IMR-90 (cell line): ENCODE results near the gene NDUFS3. TPM values are rescaled to one million over a fixed set of nuclear protein-coding genes. Genes with fewer than 3 reads are reported as not detected.

Experiments used
- ATAC-seq: fragments of 200-7000 bp; cut with Tn5 transposase; 2 replicates; pipeline ENCODE4 v1.9.1; 2020; ENCODE audit warnings: low read depth, mild to moderate bottlenecking, moderate library complexity
- BruUV-seq: library from RNA; stranded (reverse); fragments of 400-500 nt; replicated peaks from 2 replicates; lab custom pipeline; 2021; lab: Mats Ljungman, UMichigan
- CTCF ChIA-PET: fragments of 300-600 bp; formaldehyde crosslinking; extraction: SDS; loops from one replicate; lab custom pipeline; 2021; ENCODE audit warnings: antibody characterized with exemption; lab: Yijun Ruan, JAX
- POLR2A ChIA-PET: fragments of 300-600 bp; sonication (Branson Sonifier 250); formaldehyde crosslinking; loops from one replicate; lab custom pipeline; 2022; ENCODE audit warnings: antibody characterized with exemption; ENCODE audit not compliant: unreplicated experiment; lab: Charles Lee
- DNase-seq: peaks from one replicate; pipeline ENCODE4 v3.0.0; 2013
- H2AFZ ChIP-seq: replicated peaks from 2 replicates; pipeline ENCODE3; 2013; ENCODE audit warnings: low read length, mild to moderate bottlenecking; ENCODE audit not compliant: poor library complexity
- H2AK5ac ChIP-seq: 2 replicates; pipeline ENCODE4 v1.6.1; 2013; ENCODE audit warnings: low read depth, low read length, inconsistent platforms
- H2AK9ac ChIP-seq: replicated peaks from 2 replicates; pipeline ENCODE3; 2013; ENCODE audit warnings: mild to moderate bottlenecking, low read depth, low read length, moderate library complexity; ENCODE audit not compliant: poor library complexity
- H2BK120ac ChIP-seq: 2 replicates; pipeline ENCODE4 v1.6.1; 2013; ENCODE audit warnings: low read depth, low read length, inconsistent platforms
- H2BK15ac ChIP-seq: 3 replicates; pipeline ENCODE4 v1.6.1; 2013; ENCODE audit warnings: low read depth, low read length, inconsistent platforms
- H2BK20ac ChIP-seq: 2 replicates; pipeline ENCODE4 v1.6.1; 2013; ENCODE audit warnings: low read depth, mild to moderate bottlenecking, inconsistent platforms, low read length, moderate library complexity
- H2BK5ac ChIP-seq: 2 replicates; pipeline ENCODE4 v1.6.1; 2013; ENCODE audit warnings: mild to moderate bottlenecking, low read depth, low read length, inconsistent platforms; ENCODE audit not compliant: poor library complexity, severe bottlenecking
- H3K14ac ChIP-seq: replicated peaks from 2 replicates; pipeline ENCODE4 v1.6.1; 2013; ENCODE audit warnings: low read depth, low read length, inconsistent platforms
- H3K18ac ChIP-seq: 2 replicates; pipeline ENCODE4 v1.6.1; 2013; ENCODE audit warnings: low read depth, low read length, control low read depth
- H3K23ac ChIP-seq: 2 replicates; pipeline ENCODE4 v1.6.1; 2013; ENCODE audit warnings: low read depth, low read length, inconsistent platforms
- H3K27ac ChIP-seq: 2 replicates; pipeline ENCODE4 v1.5.1; 2013; ENCODE audit warnings: mild to moderate bottlenecking, control low read depth, low read length; ENCODE audit not compliant: insufficient read depth
- H3K27me3 ChIP-seq: 2 replicates; pipeline ENCODE4 v1.6.1; 2013; ENCODE audit warnings: low read length; ENCODE audit not compliant: control insufficient read depth, insufficient read depth
- H3K36me3 ChIP-seq: 2 replicates; pipeline ENCODE4 v1.6.1; 2013; ENCODE audit warnings: low read length, mixed read lengths; ENCODE audit not compliant: control insufficient read depth, insufficient read depth
- H3K4ac ChIP-seq: 2 replicates; pipeline ENCODE4 v1.6.1; 2013; ENCODE audit warnings: low read depth, low read length, inconsistent platforms
- H3K4me1 ChIP-seq: 2 replicates; pipeline ENCODE4 v1.6.1; 2013; ENCODE audit warnings: low read length, mixed read lengths; ENCODE audit not compliant: control insufficient read depth, insufficient read depth
- H3K4me2 ChIP-seq: 2 replicates; pipeline ENCODE4 v1.6.1; 2013; ENCODE audit warnings: low read depth, mild to moderate bottlenecking, control low read depth, low read length, moderate library complexity
- H3K4me3 ChIP-seq: 2 replicates; pipeline ENCODE4 v1.5.1; 2013; ENCODE audit warnings: low read depth, mild to moderate bottlenecking, control low read depth, low read length, moderate library complexity; ENCODE audit not compliant: insufficient read depth
- H3K56ac ChIP-seq: 2 replicates; pipeline ENCODE4 v1.6.1; 2013; ENCODE audit warnings: low read length, inconsistent platforms; ENCODE audit not compliant: insufficient read depth; ENCODE audit errors: extremely low read depth
- H3K79me1 ChIP-seq, 2 experiments: 2 replicates each; pipeline ENCODE4 v1.6.1; 2013; ENCODE audit warnings: low read length in 2 of 2, inconsistent platforms in 1 of 2, low read depth in 1 of 2
- H3K9ac ChIP-seq: 2 replicates; pipeline ENCODE4 v1.6.1; 2013; ENCODE audit warnings: low read depth, low read length, control low read depth
- H3K9me1 ChIP-seq: 2 replicates; pipeline ENCODE4 v1.6.1; 2013; ENCODE audit warnings: low read length, inconsistent platforms; ENCODE audit not compliant: insufficient read depth
- H3K9me3 ChIP-seq: 2 replicates; pipeline ENCODE4 v1.6.1; 2013; ENCODE audit warnings: low read length; ENCODE audit not compliant: control insufficient read depth, insufficient read depth
- H4K20me1 ChIP-seq: 2 replicates; pipeline ENCODE4 v1.6.1; 2013; ENCODE audit warnings: low read length, inconsistent platforms; ENCODE audit not compliant: insufficient read depth
- H4K5ac ChIP-seq: 2 replicates; pipeline ENCODE4 v1.6.1; 2013; ENCODE audit warnings: mild to moderate bottlenecking, low read depth, low read length, control low read depth
- H4K8ac ChIP-seq, 2 experiments: 2 replicates each; pipeline ENCODE4 v1.6.1; 2013; ENCODE audit warnings: low read depth in 2 of 2, low read length in 2 of 2, control low read depth in 1 of 2, inconsistent platforms in 1 of 2
- H4K91ac ChIP-seq: 2 replicates; pipeline ENCODE4 v1.6.1; 2013; ENCODE audit warnings: low read depth, low read length, inconsistent platforms; ENCODE audit not compliant: insufficient read depth
- BHLHE40 ChIP-seq: fragments of 150-350 bp; IDR thresholded peaks from 2 replicates; pipeline ENCODE4 v1.6.1; 2016; ENCODE audit warnings: mild to moderate bottlenecking, low read depth, low read length
- CEBPB ChIP-seq: IDR thresholded peaks from 2 replicates; pipeline ENCODE4 v1.6.1; 2012; ENCODE audit warnings: low read depth, low read length, improper control_type of control experiment
- CHD1 ChIP-seq: IDR thresholded peaks from 2 replicates; pipeline ENCODE4 v1.6.1; 2012; ENCODE audit warnings: low read depth, low read length, improper control_type of control experiment
- MAZ ChIP-seq: IDR thresholded peaks from 2 replicates; pipeline ENCODE4 v1.6.1; 2012; ENCODE audit warnings: low read depth, mild to moderate bottlenecking, low read length, improper control_type of control experiment, moderate library complexity, borderline replicate concordance
- MXI1 ChIP-seq: IDR thresholded peaks from 2 replicates; pipeline ENCODE4 v1.6.1; 2012; ENCODE audit warnings: low read depth, mild to moderate bottlenecking, low read length, moderate library complexity, borderline replicate concordance
- NFE2L2 ChIP-seq: fragments of 150-350 bp; IDR thresholded peaks from 2 replicates; pipeline ENCODE4 v1.6.1; 2016; ENCODE audit warnings: low read depth, mild to moderate bottlenecking, low read length
- POLR2A ChIP-seq: IDR thresholded peaks from 2 replicates; pipeline ENCODE4 v1.6.1; 2012; ENCODE audit warnings: mild to moderate bottlenecking, low read depth, low read length
- RAD21 ChIP-seq: IDR thresholded peaks from 2 replicates; pipeline ENCODE4 v1.6.1; 2012; ENCODE audit warnings: low read length, improper control_type of control experiment
- RCOR1 ChIP-seq: IDR thresholded peaks from 2 replicates; pipeline ENCODE4 v1.6.1; 2012; ENCODE audit warnings: mild to moderate bottlenecking, low read length, improper control_type of control experiment; ENCODE audit not compliant: insufficient replicate concordance
- SMC3 ChIP-seq: fragments of 150-350 bp; IDR thresholded peaks from 2 replicates; pipeline ENCODE4 v1.6.1; 2016; ENCODE audit warnings: low read depth, mild to moderate bottlenecking, antibody characterized with exemption, low read length, moderate library complexity
- WGBS, 2 experiments: methylation state at CpG; one replicate each; pipeline versions ENCODE4 v1.1.5 to v1.1.7; 2013; ENCODE audit warnings: missing lambda C conversion rate in 2 of 2; ENCODE audit not compliant: insufficient read length in 1 of 2; ENCODE audit errors: extremely low coverage in 2 of 2; 5-methylcytosine and 5-hydroxymethylcytosine counted together
- dilution Hi-C: fragments of 300-500 bp; cut with HindIII; formaldehyde crosslinking; loops from one replicate; pipeline ENCODE4 v1.14.3; 2018; ENCODE audit warnings: low sequenced_read_pairs; ENCODE audit not compliant: unreplicated experiment
- in situ Hi-C: fragments of 300-500 bp; cut with MboI; formaldehyde crosslinking; loops from 3 replicates; pipeline ENCODE4 v1.14.3; 2019; ENCODE audit warnings: low sequenced_read_pairs, inconsistent platforms, mixed read lengths
- intact Hi-C: fragments of 100-400 bp; cut with micrococcal nuclease; formaldehyde crosslinking; loops from 2 replicates; pipeline ENCODE4 v1.10.0; 2022
- polyA plus RNA-seq, 3 experiments: library from polyadenylated mRNA; depleted of rRNA; stranded (reverse); fragments of >200 nt; gene quantifications; 2 replicates each; pipeline ENCODE4 v1.2.3, GENCODE V29; 2012; ENCODE audit warnings: low replicate concordance in 1 of 3
- total RNA-seq: library from RNA; depleted of rRNA; stranded (reverse); fragments of >200 nt; gene quantifications from 2 replicates; pipeline ENCODE4 v1.2.3, GENCODE V29; 2012
- TF ChIP-seq, protein P1 (sequence below): fragments of 150-350 bp; IDR thresholded peaks from 2 replicates; pipeline ENCODE4 v1.6.1; 2016; ENCODE audit warnings: low read depth, mild to moderate bottlenecking, low read length, moderate library complexity, borderline replicate concordance
- TF ChIP-seq, protein P2 (sequence below): conservative IDR thresholded peaks from 2 replicates; pipeline ENCODE4 v1.5.1; 2012; ENCODE audit warnings: mild to moderate bottlenecking, low read depth, low read length, improper control_type of control experiment
- TF ChIP-seq, protein P3 (sequence below): fragments of 150-350 bp; IDR thresholded peaks from 2 replicates; pipeline ENCODE4 v1.6.1; 2017; ENCODE audit warnings: mild to moderate bottlenecking, antibody characterized with exemption, low read length, low read depth

NDUFS3 gene
- total and polyA plus RNA-seq, 2 of the 4 experiments (the other 2 are of a cell fraction), result 77.1 to 108 TPM

DNA sequence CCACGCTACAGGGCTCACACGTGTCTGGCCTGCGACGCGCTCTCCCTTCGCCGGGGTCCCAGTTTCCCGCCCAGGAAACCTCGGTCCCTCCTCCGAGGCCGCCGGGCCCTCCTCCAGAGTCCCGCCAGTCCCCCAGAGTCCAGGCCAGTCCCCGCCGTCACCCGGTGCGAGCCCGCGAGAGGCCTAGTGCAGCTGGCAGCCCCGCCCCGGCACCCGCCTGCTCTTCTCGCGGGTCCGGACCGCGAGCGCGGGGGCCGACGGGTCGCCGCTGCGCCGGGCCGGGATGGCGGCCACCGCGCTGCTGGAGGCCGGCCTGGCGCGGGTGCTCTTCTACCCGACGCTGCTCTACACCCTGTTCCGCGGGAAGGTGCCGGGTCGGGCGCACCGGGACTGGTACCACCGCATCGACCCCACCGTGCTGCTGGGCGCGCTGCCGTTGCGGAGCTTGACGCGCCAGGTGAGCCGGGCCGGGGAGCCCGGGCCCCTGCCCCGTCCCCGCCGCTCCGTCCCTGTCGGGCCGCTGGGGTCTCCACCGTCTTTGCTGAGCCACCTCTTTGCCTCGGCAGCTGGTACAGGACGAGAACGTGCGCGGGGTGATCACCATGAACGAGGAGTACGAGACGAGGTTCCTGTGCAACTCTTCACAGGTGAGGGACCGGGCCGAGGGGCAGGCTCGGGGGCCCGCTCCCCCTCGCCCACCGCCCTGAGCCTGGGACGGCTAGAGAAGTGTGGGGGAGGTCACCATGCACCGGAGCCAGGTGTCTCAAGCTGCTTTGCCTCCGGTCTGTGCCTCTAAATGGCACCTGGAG, 13.3 kb upstream of the NDUFS3 start, which contains the start of gene PTPMT1:
PTPMT1 (plus strand) TSS at position 260 of the 809 bp plus-strand sequence; CDS start at position 284, 24 bp downstream.
- Histone ChIP-seq H3K27ac (peak within 1 kb of the TSS; percentile 88), H3K56ac (peak within 1 kb of the TSS; percentile 71), H2BK15ac (peak within 1 kb of the TSS; percentile 57; the same call in 1 of the 3 replicates), H3K4me3 (peak within 1 kb of the TSS; percentile 95), H2BK20ac (no peak within 1 kb of the TSS), H3K14ac (peak within 1 kb of the TSS; percentile 94), H2BK5ac (peak within 1 kb of the TSS; percentile 85), H3K9me3 (no peaks in the 10 kb centered on the region), H3K4ac (peak within 1 kb of the TSS; percentile 90), H3K36me3 (peaks cover 10% of the 10 kb centered on the region), H2AFZ (peak within 1 kb of the TSS; percentile 99), H4K8ac (peak within 1 kb of the TSS; percentile 97 to 100), H3K9ac (peak within 1 kb of the TSS; percentile 96), H3K27me3 (no peaks in the 10 kb centered on the region), H4K5ac (peak within 1 kb of the TSS; percentile 94), H3K9me1 (peaks cover 3% of the 10 kb centered on the region; the same call in 1 of the 2 replicates), H3K18ac (peak within 1 kb of the TSS; percentile 67), H3K79me1 (peaks cover 28 to 50% of the 10 kb centered on the region in 2 experiments), H2AK5ac (peak within 1 kb of the TSS; percentile 93), H2BK120ac (peak within 1 kb of the TSS; percentile 70; the same call in 1 of the 2 replicates), H2AK9ac (peak within 1 kb of the TSS; percentile 99), H3K4me1 (peaks cover 4% of the 10 kb centered on the region), H4K91ac (peak within 1 kb of the TSS; percentile 75), H4K20me1 (no peaks in the 10 kb centered on the region), H3K4me2 (peak within 1 kb of the TSS; percentile 90), H3K23ac (peak within 1 kb of the TSS; percentile 95)
- CTCF ChIA-PET, result interaction anchor here (1.5 kb wide), 1 partner anchor 12 kb away, joined by 4 read pairs; no protein-coding TSS in a partner anchor
- WGBS, 2 experiments, result 0% methylated on average over 56 of the region's 86 CpGs; no CpG with 5 or more reads in 1 of the 2 experiments
- ATAC-seq (peak; percentile 99), DNase-seq (peak; percentile 61)
- intact Hi-C loops (no loop called here), dilution Hi-C loops (no loop called here), in situ Hi-C loops (no loop called here)
- BruUV-seq, result no TSS peak
- POLR2A ChIA-PET, result interaction anchor here (0.6 to 1.1 kb wide), 2 partner anchors 13 to 37 kb away, joined by 3 read pairs; no protein-coding TSS in a partner anchor
- TF ChIP-seq POLR2A, result peak; percentile 87
- TF ChIP-seq, protein P1, sequence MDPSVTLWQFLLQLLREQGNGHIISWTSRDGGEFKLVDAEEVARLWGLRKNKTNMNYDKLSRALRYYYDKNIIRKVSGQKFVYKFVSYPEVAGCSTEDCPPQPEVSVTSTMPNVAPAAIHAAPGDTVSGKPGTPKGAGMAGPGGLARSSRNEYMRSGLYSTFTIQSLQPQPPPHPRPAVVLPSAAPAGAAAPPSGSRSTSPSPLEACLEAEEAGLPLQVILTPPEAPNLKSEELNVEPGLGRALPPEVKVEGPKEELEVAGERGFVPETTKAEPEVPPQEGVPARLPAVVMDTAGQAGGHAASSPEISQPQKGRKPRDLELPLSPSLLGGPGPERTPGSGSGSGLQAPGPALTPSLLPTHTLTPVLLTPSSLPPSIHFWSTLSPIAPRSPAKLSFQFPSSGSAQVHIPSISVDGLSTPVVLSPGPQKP, result no peak
- TF ChIP-seq, protein P2, sequence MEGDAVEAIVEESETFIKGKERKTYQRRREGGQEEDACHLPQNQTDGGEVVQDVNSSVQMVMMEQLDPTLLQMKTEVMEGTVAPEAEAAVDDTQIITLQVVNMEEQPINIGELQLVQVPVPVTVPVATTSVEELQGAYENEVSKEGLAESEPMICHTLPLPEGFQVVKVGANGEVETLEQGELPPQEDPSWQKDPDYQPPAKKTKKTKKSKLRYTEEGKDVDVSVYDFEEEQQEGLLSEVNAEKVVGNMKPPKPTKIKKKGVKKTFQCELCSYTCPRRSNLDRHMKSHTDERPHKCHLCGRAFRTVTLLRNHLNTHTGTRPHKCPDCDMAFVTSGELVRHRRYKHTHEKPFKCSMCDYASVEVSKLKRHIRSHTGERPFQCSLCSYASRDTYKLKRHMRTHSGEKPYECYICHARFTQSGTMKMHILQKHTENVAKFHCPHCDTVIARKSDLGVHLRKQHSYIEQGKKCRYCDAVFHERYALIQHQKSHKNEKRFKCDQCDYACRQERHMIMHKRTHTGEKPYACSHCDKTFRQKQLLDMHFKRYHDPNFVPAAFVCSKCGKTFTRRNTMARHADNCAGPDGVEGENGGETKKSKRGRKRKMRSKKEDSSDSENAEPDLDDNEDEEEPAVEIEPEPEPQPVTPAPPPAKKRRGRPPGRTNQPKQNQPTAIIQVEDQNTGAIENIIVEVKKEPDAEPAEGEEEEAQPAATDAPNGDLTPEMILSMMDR, result no peak
- no peak for TF ChIP-seq RCOR1
- peak; percentile 32; the same call in 1 of the 2 replicates for TF ChIP-seq BHLHE40
- TF ChIP-seq CEBPB, result no peak
- no peak for TF ChIP-seq NFE2L2
- TF ChIP-seq MAZ, result peak; percentile 74; the same call in 1 of the 2 replicates
- TF ChIP-seq, protein P3, sequence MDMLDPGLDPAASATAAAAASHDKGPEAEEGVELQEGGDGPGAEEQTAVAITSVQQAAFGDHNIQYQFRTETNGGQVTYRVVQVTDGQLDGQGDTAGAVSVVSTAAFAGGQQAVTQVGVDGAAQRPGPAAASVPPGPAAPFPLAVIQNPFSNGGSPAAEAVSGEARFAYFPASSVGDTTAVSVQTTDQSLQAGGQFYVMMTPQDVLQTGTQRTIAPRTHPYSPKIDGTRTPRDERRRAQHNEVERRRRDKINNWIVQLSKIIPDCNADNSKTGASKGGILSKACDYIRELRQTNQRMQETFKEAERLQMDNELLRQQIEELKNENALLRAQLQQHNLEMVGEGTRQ, result no peak
- TF ChIP-seq SMC3, result no peak
- TF ChIP-seq CHD1, result no peak
- TF ChIP-seq MXI1, result peak; percentile 61; the same call in 1 of the 2 replicates
- TF ChIP-seq RAD21, result no peak
